RPMI8226 (cell line): ENCODE data around the gene FANCL.
"Not testable (repeated sequence)": the region's sequence is repeated elsewhere in the genome, so short reads cannot be mapped to it uniquely, and the experiment has no call there.

Source experiments
- DNase-seq: peaks from one replicate; pipeline ENCODE4 v3.0.0-alpha.2; 2015

Gene FANCL

DNA sequence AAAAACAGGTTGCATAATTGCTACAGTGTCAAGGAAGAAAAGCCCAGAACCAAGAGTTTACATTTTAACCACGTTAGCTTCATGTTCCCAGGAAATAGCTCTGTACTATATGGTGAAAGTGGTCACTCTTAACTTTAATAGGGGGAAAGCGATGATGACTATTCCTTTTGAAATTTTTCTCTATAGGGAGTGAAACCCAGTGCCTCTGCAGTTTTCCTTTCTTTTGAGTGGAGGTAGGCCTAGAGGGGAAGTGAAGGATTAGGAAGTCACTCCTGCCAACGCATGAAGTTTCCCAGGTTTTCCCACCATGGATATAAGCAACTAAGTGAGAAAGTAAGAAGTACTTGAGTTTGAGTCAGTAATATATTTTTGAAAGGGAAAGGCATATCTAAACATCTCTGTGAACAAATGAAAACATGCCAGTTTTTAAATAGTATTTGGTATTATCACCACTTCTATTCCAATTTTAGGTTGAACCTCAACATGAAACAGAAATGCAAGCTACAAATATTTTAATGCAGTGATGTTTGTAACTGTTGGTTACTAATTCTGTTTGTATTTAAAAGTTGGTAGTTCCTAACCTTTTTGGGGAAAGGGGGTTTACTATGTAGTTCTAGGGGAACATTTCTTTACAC lies 102.6 kb downstream of the FANCL start:
- DNase-seq = no peak

DNA sequence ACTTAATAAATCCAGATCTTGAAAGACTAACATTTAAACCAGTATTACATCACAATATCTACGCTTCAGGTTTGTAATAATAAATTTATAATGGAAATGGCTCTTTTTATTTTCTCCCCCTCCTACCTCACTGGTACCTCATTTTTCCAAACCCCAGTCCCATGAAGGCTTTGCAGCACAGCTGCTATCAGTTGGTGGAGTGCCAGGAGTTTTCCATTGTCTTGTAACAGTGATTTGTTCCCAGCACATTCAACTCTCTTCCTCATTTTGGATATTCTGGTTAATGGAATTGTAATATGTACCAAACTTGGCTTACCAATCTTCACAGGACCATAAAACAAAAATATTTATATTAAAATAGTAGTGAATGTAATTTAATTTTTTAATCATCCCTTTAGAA lies 103.3 kb downstream of the FANCL start:
- no peak for DNase-seq

DNA sequence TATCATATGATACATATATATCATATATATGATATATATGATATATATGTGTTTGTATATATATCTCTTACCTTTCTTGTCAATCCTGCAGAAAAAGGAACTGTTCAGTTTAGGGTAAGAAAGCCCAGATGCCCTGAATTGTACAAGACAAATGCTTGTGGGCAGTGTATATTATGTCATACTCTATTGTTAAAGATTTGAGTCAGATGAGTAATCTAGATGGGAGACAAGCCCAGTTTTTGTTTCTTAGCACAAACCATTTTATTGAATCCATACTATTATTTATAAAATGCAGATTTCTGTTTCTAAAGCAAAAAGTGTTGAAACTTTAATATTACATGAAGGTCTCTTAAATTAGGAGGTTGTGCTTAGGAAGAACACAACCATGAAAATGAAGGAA lies 103.9 kb downstream of the FANCL start:
- no peak for DNase-seq

DNA sequence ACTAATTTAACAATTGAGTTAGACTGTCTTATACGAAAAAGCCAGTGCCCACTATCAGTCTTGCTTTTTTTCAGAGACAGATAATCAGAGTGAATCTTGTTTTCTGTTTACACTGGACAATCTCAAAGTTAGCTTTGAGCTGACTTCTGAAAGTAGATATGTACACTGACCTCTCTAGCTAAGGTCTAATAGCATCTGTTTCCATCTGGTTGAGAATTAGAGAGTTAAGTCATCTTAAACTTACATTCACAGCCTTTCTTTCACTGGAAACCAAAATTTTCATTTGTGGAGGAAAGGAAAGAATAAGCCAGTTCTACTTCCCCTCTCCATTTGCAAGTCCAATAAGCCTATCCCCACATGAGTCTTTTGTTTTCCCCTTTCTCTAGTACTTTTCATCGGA lies 105.3 kb downstream of the FANCL start:
- DNase-seq = no peak

DNA sequence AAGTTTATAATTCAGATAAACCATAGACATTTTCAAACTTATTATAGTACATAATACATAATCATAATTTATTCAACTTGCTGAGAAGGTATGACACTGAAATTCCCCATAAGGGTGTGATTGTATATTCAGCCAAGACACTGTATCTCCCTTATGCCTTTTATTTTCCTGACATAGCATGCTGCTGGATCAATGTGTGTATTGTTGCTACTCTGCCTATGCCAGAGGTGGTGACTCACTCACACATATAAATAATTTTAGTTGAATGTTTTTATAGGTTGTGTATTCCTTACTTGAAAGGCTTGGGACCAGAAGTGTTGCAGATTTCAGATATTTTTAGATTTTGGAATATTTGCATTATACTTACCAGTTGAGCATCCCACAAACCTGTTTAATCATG lies 107.7 kb downstream of the FANCL start:
- DNase-seq = no peak

DNA sequence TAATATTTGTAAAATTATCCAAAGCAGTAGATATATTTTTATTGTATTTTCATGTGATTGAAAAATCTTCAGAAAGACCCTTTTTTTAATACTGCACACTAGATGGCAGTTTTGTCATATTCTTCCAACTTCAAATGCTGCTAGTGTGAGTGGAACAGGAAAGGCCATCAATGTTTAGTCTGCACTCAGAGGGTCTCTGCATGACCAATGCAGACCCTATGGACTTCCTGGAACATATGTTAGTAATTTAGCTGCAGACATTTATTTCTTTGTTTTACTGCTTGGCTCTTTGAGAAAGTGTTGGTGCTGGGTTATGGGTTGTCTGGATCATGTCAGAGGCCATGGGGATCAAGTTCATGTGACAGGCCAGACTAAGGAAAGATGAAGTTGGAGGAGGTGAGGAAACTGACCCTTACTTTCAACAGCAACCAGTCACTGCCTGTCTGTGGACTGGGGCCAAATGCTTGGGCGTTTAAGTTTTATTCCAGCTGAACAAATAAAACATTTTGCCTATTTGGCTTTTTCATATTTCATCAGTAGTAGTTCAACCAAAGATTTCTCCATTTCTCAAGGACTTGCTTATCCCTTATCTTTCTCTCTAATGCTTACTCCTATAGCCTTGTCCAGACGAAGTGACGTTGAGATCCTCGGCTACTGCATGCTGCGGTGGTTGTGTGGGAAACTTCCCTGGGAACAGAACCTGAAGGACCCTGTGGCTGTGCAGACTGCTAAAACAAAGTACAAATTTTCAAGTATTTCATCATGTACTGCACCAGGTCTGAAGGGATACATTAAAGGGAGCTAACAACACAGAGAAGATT lies 109.7 kb downstream of the FANCL start:
- no peak for DNase-seq

DNA sequence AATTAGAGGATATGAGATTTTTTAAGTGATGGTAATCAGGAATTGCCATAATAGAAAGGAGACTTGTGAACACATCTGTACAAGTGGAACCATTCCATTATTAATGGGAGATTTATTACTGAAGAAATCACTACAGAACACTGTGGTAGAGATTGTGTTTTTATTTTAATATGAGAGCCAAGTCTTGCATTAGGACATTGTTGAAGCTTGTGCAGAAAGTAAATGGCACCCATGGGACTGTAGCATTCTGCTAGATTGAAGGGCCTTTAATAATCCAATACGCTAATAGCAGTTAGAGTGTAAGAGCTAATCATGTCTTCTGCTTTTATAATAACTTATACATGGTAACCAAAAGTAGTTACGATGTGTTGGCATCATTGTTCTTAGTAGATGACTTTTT lies 110.9 kb downstream of the FANCL start:
- DNase-seq = no peak

DNA sequence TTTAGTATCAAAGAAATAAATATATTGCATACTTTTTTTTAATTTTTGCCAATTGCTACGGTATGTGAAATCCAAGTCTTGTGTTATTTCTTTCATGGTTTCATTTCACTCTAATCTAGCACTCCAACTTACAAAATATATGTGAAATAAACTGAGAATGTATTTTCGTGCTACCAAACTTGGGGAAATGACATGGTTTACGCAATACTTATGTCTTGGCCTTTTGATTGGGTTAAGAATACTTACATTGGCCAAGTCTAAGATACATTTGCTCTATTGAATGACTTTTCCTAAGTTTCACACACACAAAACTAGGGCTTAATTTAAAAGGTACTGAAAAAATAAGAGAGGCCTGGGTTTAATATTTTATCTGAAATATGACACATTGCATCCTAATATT lies 114.0 kb downstream of the FANCL start:
- no peak for DNase-seq

DNA sequence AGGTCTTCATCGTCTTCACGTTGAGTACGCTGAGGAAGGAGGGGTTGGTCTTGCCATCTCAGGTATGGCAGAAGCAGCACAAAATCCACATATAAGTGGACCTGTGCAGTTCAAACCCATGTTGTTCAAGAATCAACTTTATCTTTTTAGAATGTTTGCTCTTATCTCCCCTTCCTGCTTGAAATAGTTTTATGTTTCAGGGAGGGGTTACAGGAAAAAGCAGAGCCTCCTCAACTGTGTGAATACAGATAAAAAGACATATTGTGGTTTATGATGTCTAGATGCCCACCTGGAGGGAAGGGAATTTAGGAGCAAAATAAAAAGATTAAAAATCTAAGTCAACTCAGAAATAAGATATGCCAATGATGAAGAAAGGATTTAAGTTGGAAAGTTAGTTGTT lies 118.6 kb downstream of the FANCL start:
- no peak for DNase-seq

DNA sequence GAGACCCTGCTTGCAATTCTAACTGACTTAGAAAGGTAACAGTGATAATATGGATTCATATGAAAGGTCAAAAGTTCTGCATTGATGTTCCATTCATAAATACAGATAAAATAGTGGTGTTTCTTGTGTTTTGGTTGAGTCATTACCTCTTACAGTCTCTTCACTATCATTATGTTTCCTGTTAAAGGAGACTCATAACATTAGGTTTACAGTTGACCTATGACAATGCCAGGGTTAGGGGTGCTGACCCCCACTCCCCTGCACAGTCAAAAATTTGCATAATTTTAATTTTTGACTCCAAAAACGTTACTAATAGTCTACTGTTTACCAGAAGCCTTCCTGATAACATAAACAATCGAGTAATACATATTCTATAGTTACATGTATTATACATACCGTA lies 119.1 kb downstream of the FANCL start:
- DNase-seq = no peak

DNA sequence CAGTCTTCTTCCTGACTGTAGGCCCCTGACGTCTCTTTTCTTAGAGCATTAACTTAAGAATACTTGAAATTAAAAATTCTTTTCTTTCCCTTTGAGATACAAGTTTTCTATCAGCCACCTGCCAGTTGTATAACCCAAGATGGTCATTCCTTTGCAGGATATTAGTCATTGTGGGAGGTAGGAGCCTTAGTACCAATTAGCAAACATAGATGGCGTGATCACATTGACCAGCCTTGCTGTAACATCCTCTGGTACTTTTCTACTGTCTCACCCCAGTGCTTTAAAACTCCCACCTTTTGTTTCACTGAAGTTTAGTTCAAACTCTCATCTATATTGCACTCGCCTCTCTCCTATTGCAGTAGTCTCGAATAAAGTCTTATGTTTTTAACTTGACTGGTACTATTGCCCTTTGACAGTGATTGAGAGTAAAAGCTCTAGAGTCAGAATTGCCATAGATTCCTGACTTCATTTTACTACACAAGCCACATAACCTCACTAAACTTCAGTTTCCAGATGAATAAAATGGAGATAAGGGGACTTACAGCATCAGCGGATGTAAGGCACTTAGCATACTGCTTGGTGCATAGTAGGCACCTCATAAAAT lies 120.4 kb downstream of the FANCL start:
- no peak for DNase-seq

DNA sequence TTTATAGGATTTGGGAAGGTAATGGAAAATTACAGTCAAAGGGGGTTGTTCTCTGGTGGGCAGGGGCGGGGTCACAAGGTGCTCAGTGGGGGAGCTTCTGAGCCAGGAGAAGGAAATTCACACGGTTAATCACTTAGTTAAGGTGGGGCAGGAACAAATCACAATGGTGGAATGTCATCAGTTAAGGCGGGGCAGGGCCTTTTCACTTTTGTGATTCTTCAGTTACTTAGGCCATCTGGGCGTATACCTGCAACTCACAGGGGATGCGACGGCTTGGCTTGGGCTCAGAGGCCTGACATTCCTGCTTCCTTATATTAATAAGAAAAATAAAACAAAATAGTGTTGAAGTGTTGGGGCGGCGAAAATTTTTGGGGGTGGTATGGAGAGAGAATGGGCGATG lies 127.6 kb downstream of the FANCL start:
- not testable (repeated sequence) for DNase-seq

DNA sequence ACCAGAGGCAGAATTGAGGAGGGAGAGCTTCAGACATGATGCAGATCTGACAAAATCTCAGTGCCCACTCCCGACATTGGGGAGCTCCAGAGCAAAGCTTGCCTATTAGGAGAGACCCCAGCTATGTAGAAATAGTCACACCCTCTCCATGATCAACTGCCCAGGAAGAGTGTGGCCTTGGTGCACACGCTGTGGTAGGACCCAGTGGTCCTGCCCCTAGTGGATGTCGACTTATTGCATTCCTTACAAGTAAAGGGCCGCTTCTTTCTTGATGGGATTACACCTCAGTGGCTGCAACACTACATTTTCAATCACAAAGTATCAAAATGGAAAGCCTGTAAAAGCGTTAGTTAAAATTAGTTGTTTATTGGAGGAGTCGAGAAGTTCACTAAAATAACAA lies 130.4 kb downstream of the FANCL start:
- DNase-seq = no peak

DNA sequence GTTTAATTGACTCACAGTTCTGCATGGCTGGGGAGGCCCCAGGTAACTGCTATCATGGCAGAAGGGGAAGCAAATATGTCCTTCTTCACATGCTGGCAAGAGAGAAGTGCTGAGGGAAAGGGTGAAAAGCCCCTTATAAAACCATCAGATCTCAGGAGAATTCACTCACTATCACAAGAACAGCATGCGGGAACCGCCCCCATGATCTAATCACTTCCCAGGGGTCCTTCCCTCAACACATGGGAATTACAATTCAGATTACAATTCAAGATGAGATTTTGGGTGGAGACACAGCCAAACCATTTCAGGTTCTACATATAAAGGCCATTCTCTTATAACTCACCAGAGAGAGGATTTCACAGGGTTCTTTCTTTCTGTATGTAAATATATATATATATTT lies 131.6 kb downstream of the FANCL start:
- DNase-seq = no peak
